PC-9 (cell line): Measurements from ENCODE around the gene PLIN1. TPM values are rescaled to one million over a fixed set of nuclear protein-coding genes. Genes with fewer than 3 reads are reported as not detected.

ENCODE experiments used
- BruUV-seq: library from RNA; stranded (reverse); fragments of 400-500 nt; replicated peaks from 2 replicates; lab custom pipeline; 2021; lab: Mats Ljungman, UMichigan
- CTCF ChIA-PET: fragments of 300-600 bp; sonication (Branson Sonifier 250); formaldehyde crosslinking; loops from one replicate; lab custom pipeline; 2022; ENCODE audit warnings: antibody characterized with exemption; lab: Charles Lee
- POLR2A ChIA-PET: fragments of 300-600 bp; sonication (Branson Sonifier 250); formaldehyde crosslinking; loops from one replicate; lab custom pipeline; 2022; ENCODE audit warnings: antibody characterized with exemption; ENCODE audit not compliant: unreplicated experiment; lab: Charles Lee
- DNase-seq, 2 experiments: peaks; one replicate each; pipeline versions ENCODE4 v3.0.0 to v3.0.0-alpha.2; 2015 to 2022; ENCODE audit warnings: mixed read lengths in 1 of 2
- H2AFZ ChIP-seq: fragments of 200-600 bp; sonication (generic); 2 replicates; pipeline ENCODE4 v1.8.1; 2017; ENCODE audit warnings: antibody characterized with exemption
- H3F3A ChIP-seq: fragments of 200-600 bp; sonication (generic); 2 replicates; pipeline ENCODE4 v1.8.1; 2017; ENCODE audit warnings: antibody characterized with exemption, mild to moderate bottlenecking, low read depth; ENCODE audit not compliant: insufficient read depth
- H3K27ac ChIP-seq: fragments of 200-600 bp; sonication (generic); 2 replicates; pipeline ENCODE4 v1.6.1; 2016; ENCODE audit warnings: mixed run types
- H3K27me3 ChIP-seq: fragments of 200-600 bp; sonication (generic); 2 replicates; pipeline ENCODE4 v1.6.1; 2016; ENCODE audit warnings: low read depth, mixed run types; ENCODE audit not compliant: insufficient read depth
- H3K36me3 ChIP-seq: fragments of 200-600 bp; sonication (generic); 2 replicates; pipeline ENCODE4 v1.6.1; 2016; ENCODE audit warnings: low read depth, mixed run types
- H3K4me1 ChIP-seq: fragments of 200-600 bp; sonication (generic); replicated peaks from 2 replicates; pipeline ENCODE4 v1.6.1; 2016; ENCODE audit warnings: mixed run types; ENCODE audit not compliant: insufficient read depth
- H3K4me2 ChIP-seq: fragments of 200-600 bp; sonication (generic); 2 replicates; pipeline ENCODE4 v1.6.1; 2017; ENCODE audit warnings: mixed run types
- H3K4me3 ChIP-seq: fragments of 200-600 bp; sonication (generic); 2 replicates; pipeline ENCODE4 v1.6.1; 2016; ENCODE audit warnings: mixed run types
- H3K79me2 ChIP-seq: fragments of 200-600 bp; sonication (generic); 2 replicates; pipeline ENCODE4 v1.6.1; 2017; ENCODE audit warnings: low read depth, mixed run types
- H3K9me2 ChIP-seq: fragments of 200-600 bp; sonication (generic); 2 replicates; pipeline ENCODE4 v1.8.1; 2017; ENCODE audit warnings: mild to moderate bottlenecking; ENCODE audit not compliant: insufficient read depth
- H3K9me3 ChIP-seq: fragments of 200-600 bp; sonication (generic); 2 replicates; pipeline ENCODE4 v1.8.1; 2016; ENCODE audit warnings: low read depth; ENCODE audit not compliant: insufficient read depth
- H4K20me1 ChIP-seq: fragments of 200-600 bp; sonication (generic); 2 replicates; pipeline ENCODE4 v1.8.1; 2017; ENCODE audit not compliant: insufficient read depth
- CTCF ChIP-seq: fragments of 200-600 bp; sonication (generic); conservative IDR thresholded peaks from 2 replicates; pipeline ENCODE4 v1.6.1; 2017; ENCODE audit warnings: mixed run types, antibody characterized with exemption, mild to moderate bottlenecking, moderate library complexity
- EZH2 ChIP-seq: fragments of 200-600 bp; sonication (generic); IDR thresholded peaks from 2 replicates; pipeline ENCODE4 v1.8.0; 2017; ENCODE audit warnings: antibody characterized with exemption, low read depth
- intact Hi-C: fragments of 100-400 bp; cut with micrococcal nuclease; formaldehyde crosslinking; loops from one replicate; pipeline ENCODE4 v1.10.0; 2022; ENCODE audit not compliant: unreplicated experiment
- total RNA-seq: library from RNA; stranded (reverse); gene quantifications from 2 replicates; pipeline ENCODE4 v1.2.3, GENCODE V29; 2021

PLIN1 gene
- total RNA-seq, 1 experiment from 2014 or later: 1.0 TPM

- no peaks in the 10 kb centered on the region for H3F3A ChIP-seq
- H2AFZ ChIP-seq: no peak overlapping the region
- ChIA-PET POLR2A (no interaction called here), CTCF (no interaction called here)
- BruUV-seq: no TSS peak
- H3K27ac ChIP-seq: no peak overlapping the region
- H3K4me3 ChIP-seq: no peak overlapping the region
- no peaks in the 10 kb centered on the region for H3K27me3 ChIP-seq
- TF ChIP-seq EZH2: no peak
- no peak for TF ChIP-seq CTCF
- no peaks in the 10 kb centered on the region for H3K9me2 ChIP-seq
- H3K4me2 ChIP-seq: no peak overlapping the region
- no peaks in the 10 kb centered on the region for H3K36me3 ChIP-seq
- DNase-seq: no peak
- no peaks in the 10 kb centered on the region for H3K79me2 ChIP-seq
- H3K9me3 ChIP-seq: no peaks in the 10 kb centered on the region
- H4K20me1 ChIP-seq: no peaks in the 10 kb centered on the region
- intact Hi-C loops: no loop called here
- peaks cover 6% of the 10 kb centered on the region; the same call in 1 of the 2 replicates for H3K4me1 ChIP-seq
Measured at GRCh38 chr15:89674526-89674925, 4.6 kb downstream of the PLIN1 start.

GRCh38 chr15:89673165-89673512 is 6.0 kb downstream of the PLIN1 start:
- no peak for DNase-seq
- H3K27ac ChIP-seq: no peak overlapping the region
- no peaks in the 10 kb centered on the region for H3K9me2 ChIP-seq
- intact Hi-C loops: no loop called here
- no peak overlapping the region for H3K4me3 ChIP-seq
- H3K36me3 ChIP-seq: no peaks in the 10 kb centered on the region
- ChIA-PET CTCF (interaction anchor here (0.6 kb wide), 1 partner anchor 91 kb away, joined by 5 read pairs; no protein-coding TSS in a partner anchor), POLR2A (no interaction called here)
- H3K79me2 ChIP-seq: no peaks in the 10 kb centered on the region
- TF ChIP-seq EZH2 (no peak), CTCF (peak; percentile 43; the same call in 1 of the 2 replicates)
- H3F3A ChIP-seq: no peaks in the 10 kb centered on the region
- no peak overlapping the region for H2AFZ ChIP-seq
- H3K4me2 ChIP-seq: no peak overlapping the region
- no peaks in the 10 kb centered on the region for H3K27me3 ChIP-seq
- no peaks in the 10 kb centered on the region for H3K4me1 ChIP-seq
- no peaks in the 10 kb centered on the region for H4K20me1 ChIP-seq
- no TSS peak for BruUV-seq
- H3K9me3 ChIP-seq: no peaks in the 10 kb centered on the region

GRCh38 chr15:89672221-89673164 is 6.7 kb downstream of the PLIN1 start:
- Histone ChIP-seq H3K79me2 (no peaks in the 10 kb centered on the region), H3K9me2 (no peaks in the 10 kb centered on the region), H3K9me3 (no peaks in the 10 kb centered on the region), H2AFZ (no peak overlapping the region), H3K4me2 (no peak overlapping the region), H4K20me1 (no peaks in the 10 kb centered on the region), H3K4me1 (no peaks in the 10 kb centered on the region), H3F3A (no peaks in the 10 kb centered on the region; the same call in 1 of the 2 replicates), H3K27me3 (no peaks in the 10 kb centered on the region), H3K36me3 (no peaks in the 10 kb centered on the region), H3K27ac (no peak overlapping the region), H3K4me3 (no peak overlapping the region)
- TF ChIP-seq EZH2 (no peak), CTCF (no peak)
- DNase-seq: no peak
- no TSS peak for BruUV-seq
- ChIA-PET POLR2A (no interaction called here), CTCF (interaction anchor here (0.6 kb wide), 1 partner anchor 90 kb away, joined by 5 read pairs; no protein-coding TSS in a partner anchor)
- intact Hi-C loops: no loop called here
